ENCODE results near the gene FUBP3.

FUBP3 gene

GRCh38 chr9:130598188-130598587 is 18.8 kb downstream of the FUBP3 start:
- no peak for DNase-seq (ENCODE audit: low read depth)
- in situ Hi-C loops (cut with HindIII; ENCODE audit: low sequenced_read_pairs) = loop anchor here (5.0 kb wide), 1 partner anchor 71 kb away; no protein-coding TSS in a partner anchor
- H3K4me3 ChIP-seq (ENCODE audit: low read depth, low read length) = no peak overlapping the region
- TF ChIP-seq, protein P1, sequence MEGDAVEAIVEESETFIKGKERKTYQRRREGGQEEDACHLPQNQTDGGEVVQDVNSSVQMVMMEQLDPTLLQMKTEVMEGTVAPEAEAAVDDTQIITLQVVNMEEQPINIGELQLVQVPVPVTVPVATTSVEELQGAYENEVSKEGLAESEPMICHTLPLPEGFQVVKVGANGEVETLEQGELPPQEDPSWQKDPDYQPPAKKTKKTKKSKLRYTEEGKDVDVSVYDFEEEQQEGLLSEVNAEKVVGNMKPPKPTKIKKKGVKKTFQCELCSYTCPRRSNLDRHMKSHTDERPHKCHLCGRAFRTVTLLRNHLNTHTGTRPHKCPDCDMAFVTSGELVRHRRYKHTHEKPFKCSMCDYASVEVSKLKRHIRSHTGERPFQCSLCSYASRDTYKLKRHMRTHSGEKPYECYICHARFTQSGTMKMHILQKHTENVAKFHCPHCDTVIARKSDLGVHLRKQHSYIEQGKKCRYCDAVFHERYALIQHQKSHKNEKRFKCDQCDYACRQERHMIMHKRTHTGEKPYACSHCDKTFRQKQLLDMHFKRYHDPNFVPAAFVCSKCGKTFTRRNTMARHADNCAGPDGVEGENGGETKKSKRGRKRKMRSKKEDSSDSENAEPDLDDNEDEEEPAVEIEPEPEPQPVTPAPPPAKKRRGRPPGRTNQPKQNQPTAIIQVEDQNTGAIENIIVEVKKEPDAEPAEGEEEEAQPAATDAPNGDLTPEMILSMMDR (IDR thresholded peaks at IDR 0.05; ENCODE audit: low read depth, low read length, missing control alignments) = no peak

GRCh38 chr9:130599625-130600024 is 20.2 kb downstream of the FUBP3 start:
- H3K4me3 ChIP-seq (ENCODE audit: low read depth, low read length) = no peak overlapping the region
- TF ChIP-seq, protein P1 (IDR thresholded peaks at IDR 0.05; ENCODE audit: low read depth, low read length, missing control alignments) = no peak
- no peak for DNase-seq (ENCODE audit: low read depth)
- in situ Hi-C loops (cut with HindIII; ENCODE audit: low sequenced_read_pairs) = loop anchor here (5.0 kb wide), 2 partner anchors 72 to 88 kb away; no protein-coding TSS in a partner anchor

GRCh38 chr9:130601100-130601499 is 21.7 kb downstream of the FUBP3 start:
- TF ChIP-seq, protein P1 (IDR thresholded peaks at IDR 0.05; ENCODE audit: low read depth, low read length, missing control alignments) = no peak
- in situ Hi-C loops (cut with HindIII; ENCODE audit: low sequenced_read_pairs) = loop anchor here (5.0 kb wide), 1 partner anchor 86 kb away; no protein-coding TSS in a partner anchor
- no peak for DNase-seq (ENCODE audit: low read depth)
- no peak overlapping the region for H3K4me3 ChIP-seq (ENCODE audit: low read depth, low read length)

GRCh38 chr9:130604295-130604694 is 24.9 kb downstream of the FUBP3 start:
- in situ Hi-C loops (cut with HindIII; ENCODE audit: low sequenced_read_pairs) = loop anchor here (5.0 kb wide), 1 partner anchor 83 kb away; no protein-coding TSS in a partner anchor
- no peak for DNase-seq (ENCODE audit: low read depth)
- TF ChIP-seq, protein P1 (IDR thresholded peaks at IDR 0.05; ENCODE audit: low read depth, low read length, missing control alignments) = no peak
- no peak overlapping the region for H3K4me3 ChIP-seq (ENCODE audit: low read depth, low read length)

- DNase-seq (ENCODE audit: low read depth) = no peak
- TF ChIP-seq, protein P1 (IDR thresholded peaks at IDR 0.05; ENCODE audit: low read depth, low read length, missing control alignments) = no peak
- in situ Hi-C loops (cut with HindIII; ENCODE audit: low sequenced_read_pairs) = no loop called here
- no peak overlapping the region for H3K4me3 ChIP-seq (ENCODE audit: low read depth, low read length)
Measured at GRCh38 chr9:130606887-130607600, 27.7 kb downstream of the FUBP3 start.

DNA sequence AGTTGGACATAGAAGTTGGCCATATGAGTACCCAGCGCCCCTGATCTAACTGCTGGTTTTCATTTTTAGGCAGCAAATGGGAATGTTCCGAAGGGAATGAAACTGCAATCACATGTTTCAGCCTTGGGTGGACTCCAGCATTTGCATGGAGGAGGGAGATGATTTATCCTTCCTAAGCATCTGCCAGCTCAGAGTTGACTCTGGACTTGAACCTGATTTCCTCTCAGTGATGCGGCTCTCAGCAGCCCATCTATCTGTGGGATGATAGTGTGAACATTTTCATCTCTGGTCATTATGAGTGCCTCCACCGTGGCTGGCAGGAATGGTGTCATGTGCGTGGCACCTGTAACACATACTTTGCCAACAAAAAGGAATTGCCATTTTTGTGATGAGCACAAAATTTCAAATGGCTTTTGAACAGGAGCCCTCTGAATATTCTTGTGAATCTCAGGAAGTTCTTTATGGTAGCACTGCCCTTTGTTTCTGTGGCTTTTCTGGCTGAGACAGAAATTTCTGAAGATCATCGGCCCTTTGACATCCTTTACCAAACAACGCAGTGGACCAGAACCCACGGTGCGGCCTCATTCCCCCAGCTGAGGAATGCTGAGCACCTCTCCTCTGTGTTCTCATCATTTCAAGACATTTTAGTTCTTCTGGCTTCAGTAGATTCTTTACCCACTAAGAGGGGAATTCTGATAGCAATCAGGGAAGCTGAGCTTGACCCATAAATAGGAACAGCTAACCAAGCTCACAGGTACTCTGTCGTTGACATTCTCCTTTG is 28.5 kb downstream of the FUBP3 start:
- H3K4me3 ChIP-seq (ENCODE audit: low read depth, low read length) = no peak overlapping the region
- TF ChIP-seq, protein P1 (IDR thresholded peaks at IDR 0.05; ENCODE audit: low read depth, low read length, missing control alignments) = no peak
- in situ Hi-C loops (cut with HindIII; ENCODE audit: low sequenced_read_pairs) = no loop called here
- no peak for DNase-seq (ENCODE audit: low read depth)
